Calu3 (cell line): ENCODE data around the gene HSPA14. TPM values are rescaled to one million over a fixed set of nuclear protein-coding genes. Genes with fewer than 3 reads are reported as not detected.
A peak's percentile ranks its signal among the peaks of the same experiment; 100 is the strongest.

Experiments used
- BruUV-seq: library from RNA; stranded (reverse); fragments of 400-500 nt; replicated peaks from 2 replicates; lab custom pipeline; 2021; lab: Mats Ljungman, UMichigan
- CTCF ChIA-PET: fragments of 300-600 bp; sonication (Branson Sonifier 250); formaldehyde crosslinking; loops from one replicate; lab custom pipeline; 2022; ENCODE audit warnings: antibody characterized with exemption; lab: Charles Lee
- DNase-seq: peaks from one replicate; pipeline ENCODE4 v3.0.0; 2022
- H3K27ac Mint-ChIP-seq: one replicate; pipeline ENCODE4 v1.8.0; 2022; ENCODE audit warnings: mixed read lengths; ENCODE audit not compliant: unreplicated experiment
- H3K27me3 Mint-ChIP-seq: one replicate; pipeline ENCODE4 v1.8.0; 2022; ENCODE audit warnings: mixed read lengths; ENCODE audit not compliant: unreplicated experiment
- H3K36me3 Mint-ChIP-seq: one replicate; pipeline ENCODE4 v1.8.0; 2022; ENCODE audit warnings: mild to moderate bottlenecking, moderate library complexity, mixed read lengths; ENCODE audit not compliant: insufficient read depth, unreplicated experiment
- H3K4me1 Mint-ChIP-seq: one replicate; pipeline ENCODE4 v1.8.0; 2022; ENCODE audit warnings: mild to moderate bottlenecking, low read depth, mixed read lengths; ENCODE audit not compliant: unreplicated experiment
- H3K4me3 Mint-ChIP-seq: one replicate; pipeline ENCODE4 v1.8.0; 2022; ENCODE audit warnings: mild to moderate bottlenecking, low read depth, moderate library complexity, mixed read lengths; ENCODE audit not compliant: unreplicated experiment
- H3K9me3 Mint-ChIP-seq: one replicate; pipeline ENCODE4 v1.8.0; 2022; ENCODE audit warnings: low read depth, mixed read lengths; ENCODE audit not compliant: unreplicated experiment
- CTCF ChIP-seq: fragments of 200-600 bp; IDR thresholded peaks from one replicate; pipeline ENCODE4 v1.8.0; 2022; ENCODE audit warnings: antibody characterized with exemption; ENCODE audit not compliant: unreplicated experiment
- intact Hi-C: fragments of 100-400 bp; cut with micrococcal nuclease; formaldehyde crosslinking; loops from one replicate; pipeline ENCODE4 v1.10.0; 2022; ENCODE audit not compliant: unreplicated experiment
- total RNA-seq: library from RNA; stranded (reverse); gene quantifications from 2 replicates; pipeline ENCODE4 v1.2.3, GENCODE V29; 2022

The HSPA14 gene
- total RNA-seq, 1 experiment from 2014 or later = 22.9 TPM

GRCh38 chr10:14838582-14839304 lies 637 bp downstream of the HSPA14 start:
- Mint-ChIP-seq H3K27ac (peak overlapping the region; percentile 81), H3K4me3 (peak overlapping the region; percentile 62), H3K9me3 (no peaks in the 10 kb centered on the region), H3K27me3 (no peaks in the 10 kb centered on the region), H3K4me1 (peaks cover 17% of the 10 kb centered on the region), H3K36me3 (peaks cover 51% of the 10 kb centered on the region)
- no peak for TF ChIP-seq CTCF
- CTCF ChIA-PET = interaction anchor here (0.5 to 1.6 kb wide), 7 partner anchors 10 to 353 kb away, joined by 3 to 5 read pairs (median 3); no protein-coding TSS in a partner anchor
- intact Hi-C loops = no loop called here
- BruUV-seq = no TSS peak
- DNase-seq = peak; percentile 15

GRCh38 chr10:14839305-14839695 lies 1.2 kb downstream of the HSPA14 start:
- H3K27me3 Mint-ChIP-seq = no peaks in the 10 kb centered on the region
- CTCF ChIA-PET = interaction anchor here (0.7 kb wide), 1 partner anchor 74 kb away, joined by 5 read pairs; no protein-coding TSS in a partner anchor
- H3K4me3 Mint-ChIP-seq = peak overlapping the region; percentile 62
- H3K9me3 Mint-ChIP-seq = no peaks in the 10 kb centered on the region
- H3K36me3 Mint-ChIP-seq = peaks cover 51% of the 10 kb centered on the region
- H3K4me1 Mint-ChIP-seq = peaks cover 15% of the 10 kb centered on the region
- H3K27ac Mint-ChIP-seq = peak overlapping the region; percentile 81
- intact Hi-C loops = no loop called here
- DNase-seq = peak; percentile 14
- BruUV-seq = no TSS peak
- no peak for TF ChIP-seq CTCF

GRCh38 chr10:14840178-14840577 lies 2.1 kb downstream of the HSPA14 start:
- peaks cover 7% of the 10 kb centered on the region for H3K4me1 Mint-ChIP-seq
- no peaks in the 10 kb centered on the region for H3K9me3 Mint-ChIP-seq
- H3K4me3 Mint-ChIP-seq = no peak overlapping the region
- no peak for DNase-seq
- TF ChIP-seq CTCF = no peak
- intact Hi-C loops = no loop called here
- H3K27me3 Mint-ChIP-seq = no peaks in the 10 kb centered on the region
- CTCF ChIA-PET = no interaction called here
- TSS peak; percentile 36 for BruUV-seq
- H3K36me3 Mint-ChIP-seq = peaks cover 56% of the 10 kb centered on the region
- no peak overlapping the region for H3K27ac Mint-ChIP-seq

GRCh38 chr10:14843327-14843988 lies 5.4 kb downstream of the HSPA14 start:
- BruUV-seq = no TSS peak
- H3K36me3 Mint-ChIP-seq = peaks cover 48% of the 10 kb centered on the region
- intact Hi-C loops = no loop called here
- peaks cover 5% of the 10 kb centered on the region for H3K4me1 Mint-ChIP-seq
- H3K27ac Mint-ChIP-seq = no peak overlapping the region
- DNase-seq = no peak
- CTCF ChIA-PET = no interaction called here
- no peak overlapping the region for H3K4me3 Mint-ChIP-seq
- no peak for TF ChIP-seq CTCF
- H3K27me3 Mint-ChIP-seq = no peaks in the 10 kb centered on the region
- H3K9me3 Mint-ChIP-seq = no peaks in the 10 kb centered on the region
